Keratinocyte (primary cell): ENCODE measurements around the gene CTXND1. TPM values are rescaled to one million over a fixed set of nuclear protein-coding genes. Genes with fewer than 3 reads are reported as not detected.

Experiments used
- DNase-seq: peaks from one replicate; pipeline ENCODE4 v3.0.0-alpha.2; 2011; ENCODE audit warnings: low read depth, missing footprints, low spot score
- FAIRE-seq: peaks from 2 replicates; lab custom pipeline; 2011; peaks lifted over from hg19 to GRCh38; lab: Jason Lieb, UNC
- H2AFZ ChIP-seq: 2 replicates; pipeline ENCODE4 v1.6.0; 2012; ENCODE audit warnings: low read length, control low read depth, inconsistent platforms; ENCODE audit not compliant: control insufficient read depth
- H3K27ac ChIP-seq: 2 replicates; pipeline ENCODE4 v1.5.1; 2011; ENCODE audit warnings: low read length; ENCODE audit not compliant: control insufficient read depth, insufficient read depth
- H3K27me3 ChIP-seq: 3 replicates; pipeline ENCODE4 v1.6.0; 2011; ENCODE audit warnings: low read length; ENCODE audit not compliant: control insufficient read depth, insufficient read depth; ENCODE audit errors: extremely low read depth
- H3K36me3 ChIP-seq, 2 experiments: 2 replicates in 1 of 2; 3 replicates in 1 of 2; pipeline ENCODE4 v1.5.1; 2011; ENCODE audit warnings: low read length in 2 of 2, mild to moderate bottlenecking in 1 of 2; ENCODE audit not compliant: control insufficient read depth in 2 of 2, insufficient read depth in 2 of 2; ENCODE audit errors: extremely low read depth in 1 of 2
- H3K4me1 ChIP-seq: 3 replicates; pipeline ENCODE4 v1.5.1; 2011; ENCODE audit warnings: low read length; ENCODE audit not compliant: control insufficient read depth, insufficient read depth; ENCODE audit errors: extremely low read depth
- H3K4me2 ChIP-seq: 3 replicates; pipeline ENCODE4 v1.6.0; 2011; ENCODE audit warnings: low read depth, low read length; ENCODE audit not compliant: control insufficient read depth, insufficient read depth; ENCODE audit errors: extremely low read depth
- H3K4me3 ChIP-seq, 3 experiments: fragments of 200-600 bp in 1 of 3; sonication (generic) in 1 of 3; 2 replicates in 2 of 3; 3 replicates in 1 of 3; pipeline ENCODE4 v1.5.1; 2011 to 2016; ENCODE audit warnings: low read length in 3 of 3, mild to moderate bottlenecking in 3 of 3, control low read depth in 2 of 3, inconsistent platforms in 1 of 3, low read depth in 1 of 3, mixed read lengths in 1 of 3, mixed run types in 1 of 3, moderate library complexity in 1 of 3; ENCODE audit not compliant: control insufficient read depth in 2 of 3, insufficient read depth in 2 of 3; ENCODE audit errors: extremely low read depth in 1 of 3
- H3K79me2 ChIP-seq: 2 replicates; pipeline ENCODE4 v1.6.0; 2012; ENCODE audit warnings: low read length; ENCODE audit not compliant: control insufficient read depth, insufficient read depth
- H3K9ac ChIP-seq: 3 replicates; pipeline ENCODE4 v1.6.0; 2011; ENCODE audit warnings: low read length; ENCODE audit not compliant: control insufficient read depth, insufficient read depth; ENCODE audit errors: extremely low read depth
- H3K9me1 ChIP-seq: 3 replicates; pipeline ENCODE4 v1.6.0; 2011; ENCODE audit warnings: low read length; ENCODE audit not compliant: control insufficient read depth, insufficient read depth; ENCODE audit errors: extremely low read depth
- H3K9me3 ChIP-seq: 2 replicates; pipeline ENCODE4 v1.5.1; 2012; ENCODE audit warnings: low read depth, low read length; ENCODE audit not compliant: control insufficient read depth
- H4K20me1 ChIP-seq: 3 replicates; pipeline ENCODE4 v1.6.0; 2011; ENCODE audit warnings: low read length; ENCODE audit not compliant: control insufficient read depth, insufficient read depth; ENCODE audit errors: extremely low read depth
- EZH2 ChIP-seq: IDR thresholded peaks from one replicate; pipeline ENCODE4 v1.6.1; 2012; ENCODE audit warnings: inconsistent platforms, mild to moderate bottlenecking, low read length, moderate library complexity
- dilution Hi-C: fragments of 300-500 bp; cut with MboI; formaldehyde crosslinking; loops from one replicate; pipeline ENCODE4 v1.7.0; 2020; ENCODE audit warnings: low sequenced_read_pairs; ENCODE audit not compliant: extremely low pct_ligation_motif_present
- polyA plus RNA-seq, 5 experiments: library from polyadenylated mRNA; depleted of rRNA in 3 of 5; stranded (reverse) in 3 of 5; stranded (forward) in 1 of 5; unstranded in 1 of 5; fragments of >200 nt; gene quantifications; 1 replicate in 1 of 5; 2 replicates in 3 of 5; 3 replicates in 1 of 5; pipeline versions ENCODE4 v1.2.1 to v1.2.3, GENCODE V29; 2011 to 2012; ENCODE audit warnings: missing spikeins in 2 of 5, low read depth in 1 of 5, low replicate concordance in 1 of 5
- TF ChIP-seq, protein P1 (sequence below), 3 experiments: IDR thresholded peaks in 1 of 3; conservative IDR thresholded peaks in 1 of 3; optimal IDR thresholded peaks in 1 of 3; 2 replicates in 2 of 3; 3 replicates in 1 of 3; pipeline versions ENCODE3 to v1.5.1; 2011; ENCODE audit warnings: low read length in 3 of 3, mild to moderate bottlenecking in 3 of 3, moderate library complexity in 2 of 3, control low read depth in 1 of 3, inconsistent platforms in 1 of 3; ENCODE audit not compliant: insufficient read depth in 2 of 3; ENCODE audit errors: extremely low read depth in 1 of 3

Gene CTXND1
- polyA plus RNA-seq, 1 donor (not counting 4 experiments of a cell fraction or from before 2014, with no cell fraction given): not detected

- Histone ChIP-seq H3K4me3 (no peak overlapping the region), H2AFZ (no peak overlapping the region), H3K9me3 (no peaks in the 10 kb centered on the region), H3K27me3 (no peaks in the 10 kb centered on the region), H3K4me2 (no peak overlapping the region), H3K9ac (no peak overlapping the region), H4K20me1 (no peaks in the 10 kb centered on the region), H3K9me1 (peaks cover 2% of the 10 kb centered on the region), H3K79me2 (no peaks in the 10 kb centered on the region), H3K27ac (peak overlapping the region; percentile 25), H3K4me1 (peaks cover 11% of the 10 kb centered on the region), H3K36me3 (peaks cover 9 to 25% of the 10 kb centered on the region in 2 experiments)
- dilution Hi-C loops: no loop called here
- no peak for TF ChIP-seq EZH2
- TF ChIP-seq, protein P1, sequence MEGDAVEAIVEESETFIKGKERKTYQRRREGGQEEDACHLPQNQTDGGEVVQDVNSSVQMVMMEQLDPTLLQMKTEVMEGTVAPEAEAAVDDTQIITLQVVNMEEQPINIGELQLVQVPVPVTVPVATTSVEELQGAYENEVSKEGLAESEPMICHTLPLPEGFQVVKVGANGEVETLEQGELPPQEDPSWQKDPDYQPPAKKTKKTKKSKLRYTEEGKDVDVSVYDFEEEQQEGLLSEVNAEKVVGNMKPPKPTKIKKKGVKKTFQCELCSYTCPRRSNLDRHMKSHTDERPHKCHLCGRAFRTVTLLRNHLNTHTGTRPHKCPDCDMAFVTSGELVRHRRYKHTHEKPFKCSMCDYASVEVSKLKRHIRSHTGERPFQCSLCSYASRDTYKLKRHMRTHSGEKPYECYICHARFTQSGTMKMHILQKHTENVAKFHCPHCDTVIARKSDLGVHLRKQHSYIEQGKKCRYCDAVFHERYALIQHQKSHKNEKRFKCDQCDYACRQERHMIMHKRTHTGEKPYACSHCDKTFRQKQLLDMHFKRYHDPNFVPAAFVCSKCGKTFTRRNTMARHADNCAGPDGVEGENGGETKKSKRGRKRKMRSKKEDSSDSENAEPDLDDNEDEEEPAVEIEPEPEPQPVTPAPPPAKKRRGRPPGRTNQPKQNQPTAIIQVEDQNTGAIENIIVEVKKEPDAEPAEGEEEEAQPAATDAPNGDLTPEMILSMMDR (optimal IDR thresholded peaks at IDR 0.05 in 1 of 3, IDR thresholded peaks at IDR 0.05 in 1 of 3, conservative IDR thresholded peaks at IDR 0.05 in 1 of 3; ENCODE audit: extremely low read depth in 1 of 3, insufficient read depth in 2 of 3, low read length in 3 of 3): no peak
- DNase-seq: peak; percentile 69
- peak; percentile 81 for FAIRE-seq
These were observed 91.3 kb downstream of the CTXND1 start for GRCh38 chr15:80160570-80161156.

DNA sequence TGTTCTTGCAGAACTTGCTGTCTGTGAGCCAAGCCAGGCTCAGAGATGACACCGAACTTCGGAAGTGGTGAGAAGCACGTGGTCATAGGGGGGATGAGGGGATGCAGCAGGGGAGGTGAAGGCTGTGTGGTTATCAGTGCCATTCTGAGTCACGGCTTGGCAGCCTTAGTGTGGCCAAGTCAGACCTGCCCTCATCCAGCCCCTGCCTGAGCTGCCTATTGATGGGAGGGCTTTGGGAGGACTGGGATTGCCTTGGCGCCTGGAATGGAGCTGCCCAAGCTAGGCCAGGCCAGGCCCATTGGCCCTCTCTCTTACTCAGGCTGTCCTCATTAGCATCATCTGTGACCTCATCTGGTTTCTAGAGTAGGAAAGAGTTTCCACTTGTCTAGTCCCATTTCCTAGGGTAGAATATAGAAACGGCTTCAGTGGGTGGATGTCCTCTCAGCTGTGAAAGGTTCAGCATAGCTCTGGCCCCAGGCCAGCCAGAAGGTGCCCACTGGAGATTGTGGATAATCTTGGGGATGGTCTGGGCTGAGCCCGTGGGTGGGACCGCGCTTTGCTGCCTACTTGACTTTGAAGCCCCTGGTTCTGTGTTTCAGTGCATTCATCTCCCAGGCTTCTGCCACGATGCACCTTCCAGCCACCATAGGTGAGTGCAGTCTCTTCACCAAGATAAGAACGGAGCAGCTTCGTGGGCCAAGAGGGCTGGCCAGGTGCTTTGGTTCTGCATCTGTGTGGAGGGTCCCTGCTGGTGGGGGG, 92.0 kb downstream of the CTXND1 start:
- FAIRE-seq: no peak
- dilution Hi-C loops: no loop called here

More for the DNA sequence above, 92.0 kb downstream of the CTXND1 start:
- no peak for DNase-seq
- no peak overlapping the region for H3K9ac ChIP-seq
- no peaks in the 10 kb centered on the region for H4K20me1 ChIP-seq
- H3K4me1 ChIP-seq: peaks cover 11% of the 10 kb centered on the region
- H2AFZ ChIP-seq: no peak overlapping the region
- H3K9me1 ChIP-seq: peaks cover 2% of the 10 kb centered on the region
- no peak overlapping the region for H3K4me3 ChIP-seq
- TF ChIP-seq, protein P1 (optimal IDR thresholded peaks at IDR 0.05 in 1 of 3, IDR thresholded peaks at IDR 0.05 in 1 of 3, conservative IDR thresholded peaks at IDR 0.05 in 1 of 3; ENCODE audit: extremely low read depth in 1 of 3, insufficient read depth in 2 of 3, low read length in 3 of 3): no peak
- TF ChIP-seq EZH2: no peak
- H3K79me2 ChIP-seq: no peaks in the 10 kb centered on the region
- no peaks in the 10 kb centered on the region for H3K9me3 ChIP-seq
- no peaks in the 10 kb centered on the region for H3K27me3 ChIP-seq
- peak overlapping the region; percentile 25 for H3K27ac ChIP-seq
- no peak overlapping the region for H3K4me2 ChIP-seq
- peaks cover 10 to 25% of the 10 kb centered on the region in 2 experiments for H3K36me3 ChIP-seq
